LNCaP clone FGC (cell line): ENCODE results near the gene CEP131.

Source experiments
- DNase-seq: peaks from one replicate; pipeline ENCODE4 v3.0.0-alpha.2; 2011; ENCODE audit warnings: low read depth
- H3K4me3 ChIP-seq: 2 replicates; pipeline ENCODE4 v1.5.1; 2011; ENCODE audit warnings: mild to moderate bottlenecking, low read depth, low read length, control low read depth
- TF ChIP-seq, protein P1 (sequence below): IDR thresholded peaks from 2 replicates; pipeline ENCODE4 v1.5.1; 2012; ENCODE audit warnings: mild to moderate bottlenecking; ENCODE audit not compliant: control insufficient read depth, insufficient read depth; ENCODE audit errors: extremely low read depth

The CEP131 gene

DNA sequence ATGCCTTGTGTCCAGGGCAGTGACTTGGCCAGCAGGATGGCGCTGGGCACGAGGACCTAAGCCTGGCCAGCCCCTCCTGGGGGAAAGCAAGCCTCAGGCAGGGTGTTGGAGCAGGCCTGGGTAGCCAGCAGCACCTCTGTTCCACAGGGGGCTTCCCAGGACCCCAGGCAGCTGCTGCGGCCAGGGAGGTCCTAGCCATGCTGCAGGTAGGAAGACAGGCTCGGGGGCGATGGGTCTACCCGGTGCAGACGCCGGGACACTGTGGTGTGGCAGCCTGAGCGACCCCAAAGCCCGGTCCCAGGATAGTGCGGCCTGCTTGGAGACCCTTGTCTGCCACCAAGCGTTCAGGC, 34.3 kb downstream of the CEP131 start:
- no peak overlapping the region for H3K4me3 ChIP-seq
- TF ChIP-seq, protein P1, sequence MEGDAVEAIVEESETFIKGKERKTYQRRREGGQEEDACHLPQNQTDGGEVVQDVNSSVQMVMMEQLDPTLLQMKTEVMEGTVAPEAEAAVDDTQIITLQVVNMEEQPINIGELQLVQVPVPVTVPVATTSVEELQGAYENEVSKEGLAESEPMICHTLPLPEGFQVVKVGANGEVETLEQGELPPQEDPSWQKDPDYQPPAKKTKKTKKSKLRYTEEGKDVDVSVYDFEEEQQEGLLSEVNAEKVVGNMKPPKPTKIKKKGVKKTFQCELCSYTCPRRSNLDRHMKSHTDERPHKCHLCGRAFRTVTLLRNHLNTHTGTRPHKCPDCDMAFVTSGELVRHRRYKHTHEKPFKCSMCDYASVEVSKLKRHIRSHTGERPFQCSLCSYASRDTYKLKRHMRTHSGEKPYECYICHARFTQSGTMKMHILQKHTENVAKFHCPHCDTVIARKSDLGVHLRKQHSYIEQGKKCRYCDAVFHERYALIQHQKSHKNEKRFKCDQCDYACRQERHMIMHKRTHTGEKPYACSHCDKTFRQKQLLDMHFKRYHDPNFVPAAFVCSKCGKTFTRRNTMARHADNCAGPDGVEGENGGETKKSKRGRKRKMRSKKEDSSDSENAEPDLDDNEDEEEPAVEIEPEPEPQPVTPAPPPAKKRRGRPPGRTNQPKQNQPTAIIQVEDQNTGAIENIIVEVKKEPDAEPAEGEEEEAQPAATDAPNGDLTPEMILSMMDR = no peak
- DNase-seq = no peak

DNA sequence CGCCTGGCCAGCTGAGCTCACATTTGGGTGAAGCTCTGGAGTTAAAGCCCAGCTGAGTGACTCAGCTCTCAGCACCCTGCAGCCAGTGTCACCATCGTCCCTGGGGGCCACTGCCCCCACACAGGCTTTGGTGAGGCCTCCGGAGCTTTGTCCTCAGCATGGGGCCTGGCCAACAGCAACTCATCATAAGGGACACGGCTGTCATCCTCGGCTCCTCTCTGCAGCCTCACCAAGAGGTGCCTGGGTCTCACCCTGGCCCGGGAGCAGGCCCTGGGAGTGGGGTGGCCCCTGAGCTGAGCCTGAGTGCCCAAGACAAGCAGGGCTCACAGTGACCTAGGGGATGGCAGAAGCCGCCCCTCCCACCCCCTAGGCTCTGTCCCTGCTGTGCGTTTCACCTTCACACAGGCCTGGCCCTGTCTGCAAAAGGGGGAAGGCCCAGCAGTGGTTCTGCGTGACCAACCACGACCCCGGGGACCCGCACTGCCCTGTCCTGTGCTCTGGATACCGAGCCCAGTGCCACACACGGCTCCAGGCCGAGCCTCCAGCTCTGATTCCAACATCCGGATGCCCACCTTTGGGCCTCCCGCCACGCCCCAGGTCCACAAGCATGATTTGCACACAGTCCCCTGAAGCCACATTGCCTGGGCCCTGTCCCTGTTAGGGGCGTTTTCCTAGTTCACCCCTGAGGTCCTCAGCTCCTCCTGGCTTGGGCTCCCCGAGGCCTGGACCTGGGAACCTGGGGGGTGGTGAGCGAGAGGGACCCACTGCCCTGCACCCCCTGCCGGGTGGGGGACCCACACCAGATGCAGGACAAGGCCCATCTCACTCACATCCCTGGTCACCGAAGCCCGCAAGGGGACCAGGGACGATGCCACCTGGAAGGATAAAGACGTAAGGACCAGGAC, 34.9 kb downstream of the CEP131 start:
- H3K4me3 ChIP-seq = no peak overlapping the region
- TF ChIP-seq, protein P1 = no peak
- no peak for DNase-seq

DNA sequence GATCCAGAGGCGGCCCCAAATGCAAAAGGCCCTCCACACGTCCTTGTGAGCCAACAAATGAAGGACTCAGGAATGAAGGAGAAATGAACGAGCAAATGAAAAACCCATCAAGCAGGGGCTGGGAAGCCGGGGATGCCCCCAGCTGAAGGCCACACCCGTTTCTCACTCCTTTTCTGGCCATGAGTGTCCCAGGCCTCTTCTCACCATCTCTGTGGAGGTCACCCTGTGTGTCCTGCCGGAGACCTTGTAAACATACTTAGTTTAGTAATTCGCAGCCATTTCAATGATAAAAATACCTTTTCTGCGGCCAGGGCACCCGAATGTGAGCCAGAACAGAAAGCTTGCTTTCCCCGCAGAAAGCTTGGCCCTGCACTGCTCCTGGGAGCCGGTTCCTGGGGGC, 35.6 kb downstream of the CEP131 start:
- TF ChIP-seq, protein P1 = no peak
- H3K4me3 ChIP-seq = no peak overlapping the region
- no peak for DNase-seq

DNA sequence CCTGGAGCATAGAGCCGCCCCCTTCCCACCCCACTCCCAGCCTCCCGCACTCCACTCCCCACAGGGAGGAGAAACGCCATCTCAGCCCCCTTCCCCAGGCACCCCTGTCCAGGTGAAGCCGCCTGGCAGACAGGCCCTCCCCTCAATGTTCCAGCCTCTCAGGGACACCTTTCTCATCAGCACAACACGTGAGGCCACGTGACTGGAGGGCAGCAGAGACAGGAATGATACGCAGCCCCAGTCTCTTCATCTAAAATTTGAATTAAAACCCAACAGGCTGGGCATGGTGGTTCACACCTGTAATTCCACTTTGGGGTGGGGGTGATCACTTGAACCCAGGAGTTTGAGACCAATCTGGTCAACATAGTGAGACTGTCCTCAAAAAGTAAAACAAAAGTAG, 36.6 kb downstream of the CEP131 start:
- TF ChIP-seq, protein P1 = no peak
- no peak for DNase-seq
- no peak overlapping the region for H3K4me3 ChIP-seq

DNA sequence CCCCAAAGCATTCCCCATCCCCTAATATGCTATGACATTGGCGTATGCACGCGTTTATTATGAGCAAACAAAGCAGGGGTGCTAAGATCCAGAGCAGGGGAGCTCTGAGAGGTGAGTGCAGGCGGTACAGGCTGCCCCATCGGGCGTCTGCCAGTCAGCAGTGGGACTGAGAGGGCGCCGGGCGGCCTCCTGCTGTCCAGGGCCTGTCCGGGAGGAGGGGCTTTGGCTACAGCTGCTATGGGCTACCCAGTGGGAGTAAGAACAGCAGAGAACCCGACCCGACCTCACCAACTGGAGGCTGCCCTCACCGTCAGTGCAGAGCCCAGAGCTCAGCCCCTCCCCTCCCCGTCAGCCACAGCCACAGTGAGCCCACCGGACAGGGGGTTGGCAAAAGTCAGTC, 38.2 kb downstream of the CEP131 start:
- no peak overlapping the region for H3K4me3 ChIP-seq
- TF ChIP-seq, protein P1 = no peak
- DNase-seq = no peak

DNA sequence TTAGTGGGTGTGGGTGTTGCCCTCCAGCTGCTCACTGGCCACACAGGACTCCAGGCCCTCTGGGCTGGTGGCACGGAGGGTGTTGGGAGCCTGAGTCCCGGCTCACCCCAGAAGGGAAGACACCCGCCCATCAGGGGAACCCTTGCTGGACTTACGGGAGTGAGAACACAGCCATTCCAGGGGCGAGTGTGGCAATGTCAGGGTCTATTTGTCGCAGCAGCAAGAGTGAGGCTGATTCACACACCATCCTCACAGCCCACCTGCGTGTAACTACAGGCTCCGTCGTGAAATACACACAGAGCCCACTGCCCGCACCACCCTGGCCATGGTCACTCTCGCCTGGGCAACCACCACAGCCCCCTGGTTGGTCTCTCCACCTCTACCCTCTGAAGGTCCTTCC, 39.0 kb downstream of the CEP131 start:
- TF ChIP-seq, protein P1 = no peak
- H3K4me3 ChIP-seq = no peak overlapping the region
- no peak for DNase-seq

DNA sequence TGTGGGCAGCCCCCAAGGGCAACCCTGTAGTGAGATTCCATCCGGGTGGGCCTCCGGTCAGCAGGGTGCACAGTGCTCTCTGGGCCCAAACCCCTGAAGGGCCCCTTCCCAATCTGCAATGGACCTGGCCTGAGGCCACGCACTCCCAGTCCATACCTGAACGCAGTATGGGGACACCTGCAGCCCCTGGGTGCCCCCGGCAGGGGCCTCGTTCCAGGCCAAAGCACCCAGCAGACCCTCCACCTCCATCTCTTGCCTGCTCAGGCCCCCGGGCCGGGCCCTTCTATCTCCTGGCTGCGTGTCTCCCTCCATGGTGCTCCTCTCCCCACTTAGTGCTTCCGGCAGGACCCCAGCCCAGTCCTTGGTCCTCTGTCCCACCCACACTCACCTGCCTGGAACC, 39.4 kb downstream of the CEP131 start:
- H3K4me3 ChIP-seq = no peak overlapping the region
- DNase-seq = no peak
- TF ChIP-seq, protein P1 = no peak
